Measurements from ENCODE around the gene NCOA7.
A peak's percentile ranks its signal among the peaks of the same experiment; 100 is the strongest.

The NCOA7 gene

DNA sequence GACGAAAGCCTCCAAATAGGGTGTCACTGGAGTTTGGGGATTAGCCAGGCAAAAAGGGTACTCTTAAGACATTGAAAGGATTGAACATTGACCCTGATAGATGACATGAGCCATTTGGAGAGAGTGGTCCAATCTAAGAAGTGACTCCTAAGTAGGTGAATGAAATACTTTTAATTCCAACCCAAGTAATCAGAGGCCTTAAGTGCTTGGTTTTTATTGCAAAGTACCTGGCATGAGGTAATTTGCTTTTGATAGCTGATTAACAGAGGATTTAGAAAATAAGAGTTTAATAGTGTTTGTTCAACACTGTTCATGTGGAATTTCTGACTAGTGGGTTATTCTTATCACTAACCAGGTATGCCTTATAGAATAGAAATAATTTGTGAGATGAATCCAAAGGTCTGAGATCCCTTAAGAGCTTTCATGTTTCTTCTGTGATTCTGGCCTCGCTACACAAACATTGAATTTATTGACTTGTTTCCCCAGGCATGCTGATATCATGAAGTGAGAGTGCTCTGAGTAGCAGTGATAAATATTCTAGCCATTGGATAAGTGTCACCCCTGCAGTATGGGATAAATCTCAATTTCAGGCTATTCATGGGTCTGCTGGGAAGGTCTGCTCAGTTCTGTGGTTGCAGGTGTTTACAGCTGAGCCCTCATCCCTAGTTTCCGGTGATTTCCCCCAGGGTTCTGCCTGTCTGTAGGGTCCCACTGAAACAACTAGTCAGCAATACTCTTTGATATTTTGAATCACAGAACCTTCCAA is 6.5 kb downstream of the NCOA7 start:
- H3K4me1 ChIP-seq (ENCODE audit: insufficient read depth, low read length): peaks cover 25% of the 10 kb centered on the region
- H3K36me3 ChIP-seq (ENCODE audit: insufficient read depth, low read length): peaks cover 3% of the 10 kb centered on the region; the same call in 1 of the 2 replicates
- no peak overlapping the region for H2AFZ ChIP-seq (ENCODE audit: low read depth, low read length)
- H3K4me2 ChIP-seq (ENCODE audit: insufficient read depth, low read length): no peak overlapping the region
- DNase-seq (peak; percentile 23), ATAC-seq (ENCODE audit: insufficient read depth, low read depth) (peak; percentile 83)
- H4K20me1 ChIP-seq (ENCODE audit: insufficient read depth, low read length): peaks cover 4% of the 10 kb centered on the region; the same call in 1 of the 2 replicates
- peaks cover 50% of the 10 kb centered on the region for H3K79me2 ChIP-seq (ENCODE audit: insufficient read depth, low read length)
- H3K4me3 ChIP-seq (ENCODE audit: low read depth in 1 of 2, low read length in 2 of 2): no peak overlapping the region
- TF ChIP-seq, protein P1, sequence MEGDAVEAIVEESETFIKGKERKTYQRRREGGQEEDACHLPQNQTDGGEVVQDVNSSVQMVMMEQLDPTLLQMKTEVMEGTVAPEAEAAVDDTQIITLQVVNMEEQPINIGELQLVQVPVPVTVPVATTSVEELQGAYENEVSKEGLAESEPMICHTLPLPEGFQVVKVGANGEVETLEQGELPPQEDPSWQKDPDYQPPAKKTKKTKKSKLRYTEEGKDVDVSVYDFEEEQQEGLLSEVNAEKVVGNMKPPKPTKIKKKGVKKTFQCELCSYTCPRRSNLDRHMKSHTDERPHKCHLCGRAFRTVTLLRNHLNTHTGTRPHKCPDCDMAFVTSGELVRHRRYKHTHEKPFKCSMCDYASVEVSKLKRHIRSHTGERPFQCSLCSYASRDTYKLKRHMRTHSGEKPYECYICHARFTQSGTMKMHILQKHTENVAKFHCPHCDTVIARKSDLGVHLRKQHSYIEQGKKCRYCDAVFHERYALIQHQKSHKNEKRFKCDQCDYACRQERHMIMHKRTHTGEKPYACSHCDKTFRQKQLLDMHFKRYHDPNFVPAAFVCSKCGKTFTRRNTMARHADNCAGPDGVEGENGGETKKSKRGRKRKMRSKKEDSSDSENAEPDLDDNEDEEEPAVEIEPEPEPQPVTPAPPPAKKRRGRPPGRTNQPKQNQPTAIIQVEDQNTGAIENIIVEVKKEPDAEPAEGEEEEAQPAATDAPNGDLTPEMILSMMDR (IDR thresholded peaks at IDR 0.05; ENCODE audit: borderline replicate concordance, extremely low read depth, low read length, poor library complexity, severe bottlenecking): no peak
- TF ChIP-seq EZH2 (IDR thresholded peaks at IDR 0.05; ENCODE audit: borderline replicate concordance, low read depth, low read length, severe bottlenecking): no peak
- no peaks in the 10 kb centered on the region for H3K27me3 ChIP-seq (ENCODE audit: insufficient read depth, low read length, poor library complexity)
- H3K9ac ChIP-seq (ENCODE audit: low read depth, low read length): no peak overlapping the region
- no peak overlapping the region for H3K27ac ChIP-seq (ENCODE audit: low read length)
- H3K9me3 ChIP-seq (ENCODE audit: insufficient read depth, low read length, severe bottlenecking): no peaks in the 10 kb centered on the region

DNA sequence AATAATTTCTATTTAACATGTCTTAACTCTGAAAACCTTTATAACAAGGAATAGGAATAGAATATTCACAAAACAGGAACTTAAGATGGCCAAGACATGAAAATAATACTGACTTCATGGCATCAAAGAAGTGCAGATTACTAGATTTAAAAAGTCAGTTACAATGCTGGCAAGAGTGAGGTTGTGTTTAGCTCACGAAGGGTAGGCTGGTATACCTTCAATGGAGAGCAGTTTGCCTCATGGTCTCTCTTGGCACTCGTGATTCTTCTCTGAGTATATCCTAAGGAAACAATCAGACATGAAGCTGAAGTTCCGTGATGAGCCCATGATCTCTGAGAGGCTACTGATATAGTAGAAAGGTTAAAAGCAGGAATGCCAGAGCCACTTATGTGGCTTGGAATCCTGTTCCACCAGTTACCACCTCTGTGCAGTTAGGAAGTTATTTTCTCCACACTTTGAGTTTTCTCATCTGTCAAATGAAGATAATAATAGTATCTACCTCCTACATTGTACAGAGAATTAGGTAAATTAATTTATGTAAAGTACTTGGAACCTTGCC is 7.2 kb downstream of the NCOA7 start:
- ATAC-seq (ENCODE audit: insufficient read depth, low read depth) (peak; percentile 39; the same call in 2 of the 3 replicates), DNase-seq (no peak)
- Histone ChIP-seq H3K27ac (ENCODE audit: low read length) (no peak overlapping the region), H3K4me2 (ENCODE audit: insufficient read depth, low read length) (no peak overlapping the region), H3K4me1 (ENCODE audit: insufficient read depth, low read length) (peaks cover 25% of the 10 kb centered on the region), H3K9me3 (ENCODE audit: insufficient read depth, low read length, severe bottlenecking) (no peaks in the 10 kb centered on the region), H3K27me3 (ENCODE audit: insufficient read depth, low read length, poor library complexity) (no peaks in the 10 kb centered on the region), H3K36me3 (ENCODE audit: insufficient read depth, low read length) (peaks cover 3% of the 10 kb centered on the region; the same call in 1 of the 2 replicates), H4K20me1 (ENCODE audit: insufficient read depth, low read length) (peaks cover 4% of the 10 kb centered on the region; the same call in 1 of the 2 replicates), H2AFZ (ENCODE audit: low read depth, low read length) (no peak overlapping the region), H3K9ac (ENCODE audit: low read depth, low read length) (no peak overlapping the region), H3K79me2 (ENCODE audit: insufficient read depth, low read length) (peaks cover 43% of the 10 kb centered on the region), H3K4me3 (ENCODE audit: low read depth in 1 of 2, low read length in 2 of 2) (no peak overlapping the region)
- TF ChIP-seq, protein P1 (IDR thresholded peaks at IDR 0.05; ENCODE audit: borderline replicate concordance, extremely low read depth, low read length, poor library complexity, severe bottlenecking): no peak
- no peak for TF ChIP-seq EZH2 (IDR thresholded peaks at IDR 0.05; ENCODE audit: borderline replicate concordance, low read depth, low read length, severe bottlenecking)

DNA sequence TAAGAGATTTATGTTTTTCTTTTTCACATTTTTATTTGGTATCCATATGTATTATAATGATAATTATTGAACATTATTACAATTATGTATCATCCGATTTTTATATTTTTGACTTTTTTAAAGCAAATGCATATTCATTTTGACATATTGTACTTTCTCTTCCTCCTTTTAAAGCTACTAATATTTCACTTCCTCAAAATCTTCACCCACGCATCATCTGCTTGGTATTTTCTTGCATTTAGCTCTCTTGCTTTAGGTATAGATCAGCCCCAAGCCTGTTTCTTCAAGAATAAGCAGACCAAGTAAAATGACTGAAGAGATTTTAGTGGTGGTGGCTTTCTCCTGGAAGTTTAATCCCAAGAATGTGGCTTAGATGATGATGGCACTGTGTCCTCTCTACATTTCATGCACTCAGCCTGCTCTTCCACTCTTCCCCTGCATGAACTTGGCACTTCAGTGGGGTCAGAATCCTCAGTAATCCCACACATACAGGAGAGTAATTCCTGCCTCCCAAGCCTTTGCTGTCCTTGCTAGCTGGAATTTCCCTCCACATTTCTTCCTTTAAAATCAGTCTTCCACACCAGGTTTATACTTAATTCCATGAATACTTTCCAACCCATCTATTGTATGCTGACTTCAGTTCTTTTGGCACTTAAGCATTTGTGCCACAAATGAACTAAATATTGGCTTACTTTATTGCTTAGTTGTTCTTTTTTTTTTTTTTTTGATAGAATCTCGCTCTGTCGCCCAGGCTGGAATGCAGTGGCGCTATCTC is 8.2 kb downstream of the NCOA7 start:
- ATAC-seq (ENCODE audit: insufficient read depth, low read depth) (no peak), DNase-seq (no peak)
- H3K79me2 ChIP-seq (ENCODE audit: insufficient read depth, low read length): peaks cover 41% of the 10 kb centered on the region
- H3K4me1 ChIP-seq (ENCODE audit: insufficient read depth, low read length): peaks cover 25% of the 10 kb centered on the region
- no peak overlapping the region for H3K4me2 ChIP-seq (ENCODE audit: insufficient read depth, low read length)
- no peaks in the 10 kb centered on the region for H3K9me3 ChIP-seq (ENCODE audit: insufficient read depth, low read length, severe bottlenecking)
- peaks cover 4% of the 10 kb centered on the region; the same call in 1 of the 2 replicates for H4K20me1 ChIP-seq (ENCODE audit: insufficient read depth, low read length)
- H3K36me3 ChIP-seq (ENCODE audit: insufficient read depth, low read length): peaks cover 3% of the 10 kb centered on the region; the same call in 1 of the 2 replicates
- no peak overlapping the region for H2AFZ ChIP-seq (ENCODE audit: low read depth, low read length)
- H3K4me3 ChIP-seq (ENCODE audit: low read depth in 1 of 2, low read length in 2 of 2): no peak overlapping the region
- no peak overlapping the region for H3K9ac ChIP-seq (ENCODE audit: low read depth, low read length)
- H3K27me3 ChIP-seq (ENCODE audit: insufficient read depth, low read length, poor library complexity): no peaks in the 10 kb centered on the region
- TF ChIP-seq EZH2 (IDR thresholded peaks at IDR 0.05; ENCODE audit: borderline replicate concordance, low read depth, low read length, severe bottlenecking): no peak
- H3K27ac ChIP-seq (ENCODE audit: low read length): no peak overlapping the region

Data from DND-41 (cell line).